ENCODE data around the gene ART4. TPM values are rescaled to one million over a fixed set of nuclear protein-coding genes. Genes with fewer than 3 reads are reported as not detected.

ART4 gene
- total RNA-seq, 2 donors from 2014 or later, result not detected

GRCh38 chr12:14810953-14811483 lies 32.3 kb downstream of the ART4 start:
- Mint-ChIP-seq H3K36me3 (ENCODE audit: low read depth) (no peaks in the 10 kb centered on the region), H3K4me3 (no peak overlapping the region), H3K27ac (no peak overlapping the region), H3K4me1 (no peaks in the 10 kb centered on the region), H3K9me3 (no peaks in the 10 kb centered on the region), H3K27me3 (ENCODE audit: insufficient read depth) (no peaks in the 10 kb centered on the region)
- Histone ChIP-seq H3K9me3 (ENCODE audit: control insufficient read depth, low read length) (no peaks in the 10 kb centered on the region), H3K27ac (ENCODE audit: low read depth, low read length) (no peak overlapping the region), H3K4me3 (ENCODE audit: low read length) (no peak overlapping the region), H3K36me3 (ENCODE audit: control insufficient read depth, insufficient read depth, low read length) (no peaks in the 10 kb centered on the region), H3K4me1 (ENCODE audit: control insufficient read depth, insufficient read depth, low read length) (no peaks in the 10 kb centered on the region), H3K9ac (ENCODE audit: extremely low read depth, low read length, poor library complexity, severe bottlenecking) (no peak overlapping the region), H3K27me3 (ENCODE audit: control insufficient read depth, insufficient read depth, low read length, poor library complexity, severe bottlenecking) (no peaks in the 10 kb centered on the region)
- 88 to 89% methylated on average over 1 of the region's 1 CpG for WGBS, 2 experiments (ENCODE audit: insufficient coverage in 1 of 2, insufficient read length in 1 of 2)
- DNase-seq, result peak; percentile 80
- peak; percentile 91 for TF ChIP-seq CTCF (conservative IDR thresholded peaks at IDR 0.05)

GRCh38 chr12:14810167-14810952 lies 33.0 kb downstream of the ART4 start:
- no peak overlapping the region for H3K4me3 ChIP-seq (ENCODE audit: low read length)
- no peak for DNase-seq
- H3K4me1 Mint-ChIP-seq, result no peaks in the 10 kb centered on the region
- no peaks in the 10 kb centered on the region for H3K36me3 Mint-ChIP-seq (ENCODE audit: low read depth)
- H3K27me3 ChIP-seq (ENCODE audit: control insufficient read depth, insufficient read depth, low read length, poor library complexity, severe bottlenecking), result no peaks in the 10 kb centered on the region
- H3K9me3 ChIP-seq (ENCODE audit: control insufficient read depth, low read length), result no peaks in the 10 kb centered on the region
- H3K9ac ChIP-seq (ENCODE audit: extremely low read depth, low read length, poor library complexity, severe bottlenecking), result no peak overlapping the region
- no peaks in the 10 kb centered on the region for H3K9me3 Mint-ChIP-seq
- WGBS, 2 experiments (ENCODE audit: insufficient coverage in 1 of 2, insufficient read length in 1 of 2), result 87 to 100% methylated on average over 2 to 5 of the region's 5 CpGs
- no peaks in the 10 kb centered on the region for H3K27me3 Mint-ChIP-seq (ENCODE audit: insufficient read depth)
- H3K36me3 ChIP-seq (ENCODE audit: control insufficient read depth, insufficient read depth, low read length), result no peaks in the 10 kb centered on the region
- no peak overlapping the region for H3K27ac Mint-ChIP-seq
- TF ChIP-seq CTCF (conservative IDR thresholded peaks at IDR 0.05), result no peak
- H3K27ac ChIP-seq (ENCODE audit: low read depth, low read length), result no peak overlapping the region
- H3K4me3 Mint-ChIP-seq, result no peak overlapping the region
- H3K4me1 ChIP-seq (ENCODE audit: control insufficient read depth, insufficient read depth, low read length), result no peaks in the 10 kb centered on the region

- H3K27ac Mint-ChIP-seq, result no peak overlapping the region
- H3K9me3 ChIP-seq (ENCODE audit: control insufficient read depth, low read length), result no peaks in the 10 kb centered on the region
- no peaks in the 10 kb centered on the region for H3K9me3 Mint-ChIP-seq
- H3K27me3 ChIP-seq (ENCODE audit: control insufficient read depth, insufficient read depth, low read length, poor library complexity, severe bottlenecking), result no peaks in the 10 kb centered on the region
- H3K27me3 Mint-ChIP-seq (ENCODE audit: insufficient read depth), result no peaks in the 10 kb centered on the region
- peaks cover 10% of the 10 kb centered on the region for H3K4me1 Mint-ChIP-seq
- no peak for DNase-seq
- peaks cover 9% of the 10 kb centered on the region for H3K36me3 ChIP-seq (ENCODE audit: control insufficient read depth, insufficient read depth, low read length)
- no peak for TF ChIP-seq CTCF (conservative IDR thresholded peaks at IDR 0.05)
- peaks cover 2% of the 10 kb centered on the region for H3K4me1 ChIP-seq (ENCODE audit: control insufficient read depth, insufficient read depth, low read length)
- peak overlapping the region; percentile 96 for H3K4me3 ChIP-seq (ENCODE audit: low read length)
- no peak overlapping the region for H3K4me3 Mint-ChIP-seq
- peak overlapping the region; percentile 97 for H3K9ac ChIP-seq (ENCODE audit: extremely low read depth, low read length, poor library complexity, severe bottlenecking)
- peaks cover 10% of the 10 kb centered on the region for H3K36me3 Mint-ChIP-seq (ENCODE audit: low read depth)
- H3K27ac ChIP-seq (ENCODE audit: low read depth, low read length), result peak overlapping the region; percentile 10
- WGBS, 2 experiments (ENCODE audit: insufficient coverage in 1 of 2, insufficient read length in 1 of 2), result 1% methylated on average over 9 to 12 of the region's 12 CpGs
Measured at GRCh38 chr12:14803830-14804160, 39.5 kb downstream of the ART4 start.
